HepG2 (cell line): ENCODE data around the gene LMAN2.

Experiments
- CTCF ChIP-seq: sonication (generic); formaldehyde crosslinking; IDR thresholded peaks from 2 replicates; pipeline ENCODE4 v1.5.0; 2020; ENCODE audit warnings: mild to moderate bottlenecking, missing genetic modification reagents, moderate library complexity
- FOXA1 ChIP-seq, 2 experiments: fragments of 450-650 bp in 1 of 2; sonication (generic) in 1 of 2; formaldehyde crosslinking in 1 of 2; IDR thresholded peaks; 2 replicates each; pipeline versions ENCODE4 v1.4.0 to v1.6.1; 2016 to 2020; ENCODE audit warnings: missing genetic modification reagents in 1 of 2
- NFAT5 ChIP-seq: sonication (generic); formaldehyde crosslinking; IDR thresholded peaks from 2 replicates; pipeline ENCODE4 v1.4.0; 2020; ENCODE audit warnings: missing genetic modification reagents
- TAF1 ChIP-seq: sonication (generic); formaldehyde crosslinking; IDR thresholded peaks from 2 replicates; pipeline ENCODE4 v1.4.0; 2020; ENCODE audit warnings: missing genetic modification reagents
- TCF7L2 ChIP-seq: IDR thresholded peaks from 2 replicates; pipeline ENCODE4 v1.6.1; 2011; ENCODE audit warnings: mild to moderate bottlenecking, low read depth, low read length, moderate library complexity
- ZFP36L1 ChIP-seq: sonication (generic); formaldehyde crosslinking; IDR thresholded peaks from 2 replicates; pipeline ENCODE4 v1.8.0; 2022; ENCODE audit warnings: mild to moderate bottlenecking, missing genetic modification reagents, moderate library complexity
- ZFP37 ChIP-seq: sonication (generic); formaldehyde crosslinking; IDR thresholded peaks from 2 replicates; pipeline ENCODE4 v1.4.0; 2020; ENCODE audit warnings: missing genetic modification reagents, borderline replicate concordance
- ZNF629 ChIP-seq: sonication (generic); formaldehyde crosslinking; conservative IDR thresholded peaks from 2 replicates; pipeline ENCODE4 v1.5.0; 2020; ENCODE audit warnings: missing genetic modification reagents
- TF ChIP-seq, protein P1 (sequence below): sonication (generic); formaldehyde crosslinking; IDR thresholded peaks from 2 replicates; pipeline ENCODE4 v1.5.0; 2020; ENCODE audit warnings: missing genetic modification reagents

GRCh38 chr5:177311723-177312648 is 39.5 kb downstream of the LMAN2 start, which contains the start of gene MXD3:
- TF ChIP-seq TAF1 (CRISPR knock-in tag) (no peak), FOXA1 (IDR thresholded peaks at IDR 0.05) (no peak), FOXA1 (CRISPR knock-in tag; IDR thresholded peaks at IDR 0.05) (no peak), TCF7L2 (no peak), ZFP37 (CRISPR knock-in tag) (no peak), ZFP36L1 (CRISPR knock-in tag) (no peak), ZNF629 (CRISPR knock-in tag) (no peak), CTCF (no peak), NFAT5 (CRISPR knock-in tag) (no peak)
- TF ChIP-seq, protein P1, sequence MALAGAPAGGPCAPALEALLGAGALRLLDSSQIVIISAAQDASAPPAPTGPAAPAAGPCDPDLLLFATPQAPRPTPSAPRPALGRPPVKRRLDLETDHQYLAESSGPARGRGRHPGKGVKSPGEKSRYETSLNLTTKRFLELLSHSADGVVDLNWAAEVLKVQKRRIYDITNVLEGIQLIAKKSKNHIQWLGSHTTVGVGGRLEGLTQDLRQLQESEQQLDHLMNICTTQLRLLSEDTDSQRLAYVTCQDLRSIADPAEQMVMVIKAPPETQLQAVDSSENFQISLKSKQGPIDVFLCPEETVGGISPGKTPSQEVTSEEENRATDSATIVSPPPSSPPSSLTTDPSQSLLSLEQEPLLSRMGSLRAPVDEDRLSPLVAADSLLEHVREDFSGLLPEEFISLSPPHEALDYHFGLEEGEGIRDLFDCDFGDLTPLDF = peak; percentile 100
